Activated CD8-positive, alpha-beta memory T cell treated with anti-CD3 and anti-CD28 coated beads for 4 hours (primary cell): ENCODE measurements around the gene FH.

Experiments
- DNase-seq, 2 donors: peaks; one replicate each; pipeline ENCODE4 v3.0.0-alpha.2; 2020; ENCODE audit warnings: low read depth in 2 of 2

FH gene

GRCh38 chr1:241457421-241457820, 62.1 kb downstream of the FH start:
- DNase-seq = no peak

- no peak for DNase-seq
Observed at GRCh38 chr1:241456743-241457142, 62.8 kb downstream of the FH start.

- no peak for DNase-seq
Observed at GRCh38 chr1:241453732-241454131, 65.8 kb downstream of the FH start.

GRCh38 chr1:241451956-241452355, 67.6 kb downstream of the FH start:
- DNase-seq = no peak
